Coronary artery (tissue), 2 donors: ENCODE measurements around the gene GRM5.

ENCODE experiments used
- DNase-seq: peaks from one replicate; pipeline ENCODE4 v3.0.0-alpha.2; 2017; ENCODE audit warnings: low spot score
- H3K27ac ChIP-seq, 2 donors: fragments of 200-600 bp; sonication (generic); one replicate each; pipeline ENCODE4 v1.5.1; 2016 to 2019
- H3K4me3 ChIP-seq: fragments of 200-600 bp; sonication (generic); 2 replicates; pipeline ENCODE4 v1.5.1; 2016; ENCODE audit warnings: mild to moderate bottlenecking, moderate library complexity
- CTCF ChIP-seq: fragments of 200-600 bp; sonication (generic); IDR thresholded peaks from one replicate; pipeline ENCODE4 v1.5.1; 2019; ENCODE audit warnings: antibody characterized with exemption

Gene GRM5

DNA sequence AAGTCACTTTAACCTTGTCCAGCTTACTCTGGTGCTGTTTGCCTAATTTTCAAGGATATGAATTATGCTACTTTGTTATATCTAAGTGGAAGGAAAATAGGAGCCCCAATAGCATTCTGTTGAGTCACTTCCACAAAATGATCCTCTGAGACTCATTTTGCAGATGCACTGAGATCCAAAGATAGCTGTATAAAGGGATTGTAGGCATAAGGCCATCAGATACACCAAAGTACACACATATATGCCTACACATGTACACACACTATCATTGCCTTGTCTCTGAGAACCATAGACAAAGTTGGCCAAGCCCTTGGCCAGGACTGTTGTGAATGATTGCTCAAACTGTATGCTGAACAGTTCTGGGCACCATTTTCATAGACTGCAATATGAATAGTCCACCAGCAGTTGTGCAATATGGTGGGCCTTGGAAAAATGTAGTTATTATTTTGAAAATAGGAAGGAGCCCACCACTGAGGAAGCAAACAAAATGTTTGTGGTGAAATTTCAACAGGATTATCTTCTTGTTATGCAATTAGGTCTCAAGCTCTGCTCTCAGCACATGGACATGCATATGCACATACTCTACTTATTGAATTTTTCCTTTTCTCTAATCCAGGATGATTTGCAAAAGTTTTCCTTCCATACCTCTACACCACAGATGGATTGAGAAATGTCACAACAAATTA is 542.3 kb downstream of the GRM5 start:
- no peak overlapping the region for H3K4me3 ChIP-seq
- H3K27ac ChIP-seq: no peak overlapping the region
- TF ChIP-seq CTCF: no peak
- DNase-seq: no peak

DNA sequence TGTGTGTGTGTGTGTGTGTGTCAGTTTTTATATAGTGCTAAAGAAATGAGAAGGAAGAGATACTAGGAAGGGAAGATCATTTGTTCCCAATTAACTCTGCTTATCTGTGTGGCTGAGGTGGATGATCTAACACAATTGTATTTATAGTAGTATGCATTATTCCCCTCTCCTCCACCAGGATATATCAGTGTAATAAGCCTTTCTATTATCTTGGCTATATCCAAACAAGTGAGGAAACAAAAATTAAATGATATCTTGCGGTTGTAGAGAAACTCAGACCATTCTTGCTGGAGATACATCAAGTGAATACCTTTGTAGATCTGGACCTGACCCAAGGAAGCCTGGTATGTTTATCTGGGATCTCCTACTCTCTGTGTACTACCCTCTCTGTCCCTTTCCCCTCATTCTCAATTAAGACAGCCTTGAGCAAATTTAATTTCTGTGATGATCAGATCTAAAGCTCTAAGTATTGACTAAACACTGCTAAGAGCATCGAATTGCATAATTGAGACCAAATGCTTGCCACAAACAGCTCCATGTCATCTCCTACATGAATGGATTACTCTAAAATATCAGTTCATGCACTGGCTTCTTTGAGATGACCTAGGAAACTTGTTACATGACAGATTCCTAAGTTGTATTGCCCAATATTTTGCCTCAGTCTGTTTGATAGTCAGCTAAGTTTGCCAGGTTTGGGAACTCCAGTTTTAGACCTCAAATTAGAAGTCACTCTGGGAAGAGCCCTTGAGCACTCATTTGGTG is 543.0 kb downstream of the GRM5 start:
- no peak for DNase-seq
- no peak for TF ChIP-seq CTCF
- Histone ChIP-seq H3K4me3 (no peak overlapping the region), H3K27ac (no peak overlapping the region)

GRCh38 chr11:88521799-88522201 is 544.0 kb downstream of the GRM5 start:
- no peak for TF ChIP-seq CTCF
- no peak for DNase-seq
- Histone ChIP-seq H3K27ac (no peak overlapping the region), H3K4me3 (no peak overlapping the region)

- no peak overlapping the region for H3K27ac ChIP-seq
- H3K4me3 ChIP-seq: no peak overlapping the region
- no peak for TF ChIP-seq CTCF
- DNase-seq: no peak
Measured at GRCh38 chr11:88521399-88521798, 544.4 kb downstream of the GRM5 start.

DNA sequence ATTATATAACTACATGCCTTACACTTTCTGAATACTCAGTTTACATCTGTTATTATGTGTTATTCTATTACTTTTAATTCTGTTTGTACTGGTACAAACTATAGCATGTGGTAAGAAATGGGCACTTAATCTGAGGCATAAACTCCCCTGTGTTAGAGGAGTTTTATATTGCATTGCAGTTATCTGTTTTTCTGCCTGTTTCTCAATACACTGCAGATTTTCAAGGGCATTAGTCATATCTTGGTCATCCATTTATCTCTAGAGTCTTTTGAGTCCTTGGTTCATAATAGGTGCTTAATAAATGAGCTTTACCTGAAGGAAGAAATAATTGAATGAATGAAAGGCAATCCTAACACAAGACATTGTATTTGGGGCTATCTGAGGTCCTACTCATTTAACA is 545.4 kb downstream of the GRM5 start:
- no peak overlapping the region for H3K4me3 ChIP-seq

GRCh38 chr11:88515002-88515401 is 550.8 kb downstream of the GRM5 start:
- TF ChIP-seq CTCF: no peak
- no peak overlapping the region for H3K4me3 ChIP-seq
- H3K27ac ChIP-seq: no peak overlapping the region
- DNase-seq: no peak

More for the DNA sequence above, 545.4 kb downstream of the GRM5 start:
- no peak overlapping the region for H3K27ac ChIP-seq
- no peak for TF ChIP-seq CTCF
- no peak for DNase-seq

DNA sequence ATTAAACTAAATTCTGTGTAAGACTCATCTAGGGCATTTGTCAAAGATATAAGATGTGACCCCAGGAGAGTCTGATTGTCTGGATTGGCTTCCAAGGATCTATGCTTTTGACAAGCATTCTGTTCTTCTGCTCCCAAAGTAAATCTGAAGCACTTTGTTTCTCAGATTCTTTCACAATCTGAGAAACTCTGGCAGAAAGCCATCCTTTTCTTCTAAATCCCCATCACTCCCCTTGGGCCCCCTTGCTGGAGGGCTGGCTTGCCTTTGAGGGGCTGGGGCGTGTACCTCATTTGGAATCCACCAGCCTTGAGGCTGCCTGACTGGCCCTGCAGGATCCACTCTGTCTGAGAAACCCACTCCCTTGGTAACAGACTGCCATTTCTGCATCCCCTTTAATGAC is 554.8 kb downstream of the GRM5 start:
- H3K4me3 ChIP-seq: no peak overlapping the region
- H3K27ac ChIP-seq: no peak overlapping the region
- TF ChIP-seq CTCF: no peak
- no peak for DNase-seq
